ENCODE results near the gene SETBP1. TPM values are rescaled to one million over a fixed set of nuclear protein-coding genes. Genes with fewer than 3 reads are reported as not detected.

SETBP1 gene
- total RNA-seq, 2 experiments from 2014 or later: 25.2 to 30.3 TPM

- CTCF ChIA-PET: interaction anchor here (1.6 kb wide), 1 partner anchor 9 kb away, joined by 4 read pairs; no protein-coding TSS in a partner anchor
- Mint-ChIP-seq H3K4me3 (no peak overlapping the region), H3K9me3 (ENCODE audit: low read depth) (no peaks in the 10 kb centered on the region), H3K27ac (no peak overlapping the region), H3K27me3 (no peaks in the 10 kb centered on the region), H3K4me1 (peaks cover 33% of the 10 kb centered on the region), H3K36me3 (peaks cover 11% of the 10 kb centered on the region)
- no peak for DNase-seq
- no peak for ATAC-seq
Observed at GRCh38 chr18:44836263-44836662, 155.6 kb downstream of the SETBP1 start.

GRCh38 chr18:44837482-44838180, 156.9 kb downstream of the SETBP1 start:
- Mint-ChIP-seq H3K4me3 (no peak overlapping the region), H3K4me1 (peaks cover 33% of the 10 kb centered on the region), H3K27ac (no peak overlapping the region), H3K36me3 (peaks cover 15% of the 10 kb centered on the region), H3K27me3 (no peaks in the 10 kb centered on the region), H3K9me3 (ENCODE audit: low read depth) (no peaks in the 10 kb centered on the region)
- CTCF ChIA-PET: no interaction called here
- no peak for DNase-seq
- no peak for ATAC-seq

GRCh38 chr18:44838971-44839666, 158.4 kb downstream of the SETBP1 start:
- H3K27ac Mint-ChIP-seq: peak overlapping the region; percentile 87

GRCh38 chr18:44840058-44840790, 159.5 kb downstream of the SETBP1 start:
- no peaks in the 10 kb centered on the region for H3K9me3 Mint-ChIP-seq (ENCODE audit: low read depth)
- H3K4me3 Mint-ChIP-seq: no peak overlapping the region
- H3K36me3 Mint-ChIP-seq: peaks cover 15% of the 10 kb centered on the region
- DNase-seq: no peak
- H3K27me3 Mint-ChIP-seq: no peaks in the 10 kb centered on the region
- no peak for ATAC-seq
- peaks cover 26% of the 10 kb centered on the region for H3K4me1 Mint-ChIP-seq
- CTCF ChIA-PET: no interaction called here
- no peak overlapping the region for H3K27ac Mint-ChIP-seq

More at GRCh38 chr18:44838971-44839666, 158.4 kb downstream of the SETBP1 start:
- DNase-seq (peak; percentile 91), ATAC-seq (peak; percentile 100)
- Mint-ChIP-seq H3K9me3 (ENCODE audit: low read depth) (no peaks in the 10 kb centered on the region), H3K4me3 (peak overlapping the region; percentile 48), H3K36me3 (peaks cover 15% of the 10 kb centered on the region), H3K4me1 (peaks cover 33% of the 10 kb centered on the region), H3K27me3 (no peaks in the 10 kb centered on the region)
- CTCF ChIA-PET: interaction anchor here (0.8 to 1.5 kb wide), 4 partner anchors 9 to 159 kb away, joined by 3 to 5 read pairs (median 4); partner anchors contain the start of gene SETBP1

GRCh38 chr18:44841221-44841620, 160.5 kb downstream of the SETBP1 start:
- peaks cover 26% of the 10 kb centered on the region for H3K4me1 Mint-ChIP-seq
- no peak overlapping the region for H3K4me3 Mint-ChIP-seq
- no peaks in the 10 kb centered on the region for H3K27me3 Mint-ChIP-seq
- peaks cover 15% of the 10 kb centered on the region for H3K36me3 Mint-ChIP-seq
- H3K9me3 Mint-ChIP-seq (ENCODE audit: low read depth): no peaks in the 10 kb centered on the region
- CTCF ChIA-PET: no interaction called here
- DNase-seq (no peak), ATAC-seq (no peak)
- no peak overlapping the region for H3K27ac Mint-ChIP-seq

- H3K4me3 Mint-ChIP-seq: no peak overlapping the region
- no peak overlapping the region for H3K27ac Mint-ChIP-seq
- DNase-seq (no peak), ATAC-seq (no peak)
- peaks cover 15% of the 10 kb centered on the region for H3K36me3 Mint-ChIP-seq
- H3K27me3 Mint-ChIP-seq: no peaks in the 10 kb centered on the region
- no peaks in the 10 kb centered on the region for H3K9me3 Mint-ChIP-seq (ENCODE audit: low read depth)
- CTCF ChIA-PET: interaction anchor here (0.6 kb wide), 1 partner anchor 127 kb away, joined by 3 read pairs; no protein-coding TSS in a partner anchor
- H3K4me1 Mint-ChIP-seq: peaks cover 25% of the 10 kb centered on the region
Observed at GRCh38 chr18:44841752-44842587, 161.3 kb downstream of the SETBP1 start.

GRCh38 chr18:44842588-44843412, 162.1 kb downstream of the SETBP1 start:
- no peak overlapping the region for H3K4me3 Mint-ChIP-seq
- ATAC-seq (no peak), DNase-seq (no peak)
- CTCF ChIA-PET: no interaction called here
- H3K36me3 Mint-ChIP-seq: peaks cover 15% of the 10 kb centered on the region
- H3K4me1 Mint-ChIP-seq: peaks cover 25% of the 10 kb centered on the region
- H3K27ac Mint-ChIP-seq: no peak overlapping the region
- H3K9me3 Mint-ChIP-seq (ENCODE audit: low read depth): no peaks in the 10 kb centered on the region
- H3K27me3 Mint-ChIP-seq: no peaks in the 10 kb centered on the region

GRCh38 chr18:44844486-44844885, 163.8 kb downstream of the SETBP1 start:
- ATAC-seq (no peak), DNase-seq (no peak)
- H3K27me3 Mint-ChIP-seq: no peaks in the 10 kb centered on the region
- CTCF ChIA-PET: no interaction called here
- H3K4me1 Mint-ChIP-seq: peaks cover 9% of the 10 kb centered on the region
- no peak overlapping the region for H3K27ac Mint-ChIP-seq
- H3K36me3 Mint-ChIP-seq: peaks cover 18% of the 10 kb centered on the region
- H3K4me3 Mint-ChIP-seq: no peak overlapping the region
- no peaks in the 10 kb centered on the region for H3K9me3 Mint-ChIP-seq (ENCODE audit: low read depth)

- ATAC-seq: no peak
- Mint-ChIP-seq H3K27me3 (no peaks in the 10 kb centered on the region), H3K4me1 (no peaks in the 10 kb centered on the region), H3K9me3 (ENCODE audit: low read depth) (no peaks in the 10 kb centered on the region), H3K27ac (no peak overlapping the region), H3K36me3 (peaks cover 7% of the 10 kb centered on the region), H3K4me3 (no peak overlapping the region)
- CTCF ChIA-PET: no interaction called here
- no peak for DNase-seq
Observed at GRCh38 chr18:44846450-44846849, 165.8 kb downstream of the SETBP1 start.

- H3K27me3 Mint-ChIP-seq: no peaks in the 10 kb centered on the region
- no peak overlapping the region for H3K27ac Mint-ChIP-seq
- H3K4me1 Mint-ChIP-seq: peaks cover 6% of the 10 kb centered on the region
- no peak for ATAC-seq
- no peaks in the 10 kb centered on the region for H3K9me3 Mint-ChIP-seq (ENCODE audit: low read depth)
- CTCF ChIA-PET: interaction anchor here (1.0 kb wide), 1 partner anchor 271 kb away, joined by 3 read pairs; no protein-coding TSS in a partner anchor
- H3K4me3 Mint-ChIP-seq: no peak overlapping the region
- H3K36me3 Mint-ChIP-seq: peaks cover 5% of the 10 kb centered on the region
- DNase-seq: no peak
Observed at GRCh38 chr18:44848644-44849335, 168.1 kb downstream of the SETBP1 start.

- CTCF ChIA-PET: interaction anchor here (1.0 kb wide), 1 partner anchor 271 kb away, joined by 3 read pairs; no protein-coding TSS in a partner anchor
- Mint-ChIP-seq H3K27ac (no peak overlapping the region), H3K4me1 (peaks cover 6% of the 10 kb centered on the region), H3K4me3 (no peak overlapping the region), H3K36me3 (peaks cover 5% of the 10 kb centered on the region), H3K9me3 (ENCODE audit: low read depth) (no peaks in the 10 kb centered on the region), H3K27me3 (no peaks in the 10 kb centered on the region)
- DNase-seq (no peak), ATAC-seq (no peak)
Observed at GRCh38 chr18:44849361-44849760, 168.7 kb downstream of the SETBP1 start.

GRCh38 chr18:44850001-44850400, 169.3 kb downstream of the SETBP1 start:
- DNase-seq: no peak
- H3K36me3 Mint-ChIP-seq: peaks cover 9% of the 10 kb centered on the region
- H3K27me3 Mint-ChIP-seq: no peaks in the 10 kb centered on the region
- ATAC-seq: no peak
- H3K27ac Mint-ChIP-seq: no peak overlapping the region
- H3K9me3 Mint-ChIP-seq (ENCODE audit: low read depth): peaks cover 2% of the 10 kb centered on the region
- CTCF ChIA-PET: no interaction called here
- H3K4me1 Mint-ChIP-seq: peaks cover 6% of the 10 kb centered on the region
- no peak overlapping the region for H3K4me3 Mint-ChIP-seq

Data from activated CD8-positive, alpha-beta memory T cell treated with anti-CD3 and anti-CD28 coated beads, Interleukin-2, amount 10 ng/mL, durations not matched to agents 7 days and 5 days (primary cell).